ENCODE results near the gene UPP2.

GRCh38 chr2:158112992-158113391 lies 11.3 kb downstream of the UPP2 start:
- TF ChIP-seq CTCF (IDR thresholded peaks at IDR 0.05) (no peak), POLR2A (IDR thresholded peaks at IDR 0.05) (no peak)

All from Peyer's patch (tissue), 4 donors.